HG03469 (cell line): ENCODE measurements around the gene VWA3B.
"Not testable (repeated sequence)": the region's sequence is repeated elsewhere in the genome, so short reads cannot be mapped to it uniquely, and the experiment has no call there.

Experiments used
- ATAC-seq: cut with Tn5 transposase; IDR thresholded peaks from one replicate; pipeline ENCODE4 v1.9.1; 2021; ENCODE audit warnings: mild to moderate bottlenecking, moderate library complexity, moderate number of reproducible peaks; ENCODE audit not compliant: unreplicated experiment

The VWA3B gene, protein sequence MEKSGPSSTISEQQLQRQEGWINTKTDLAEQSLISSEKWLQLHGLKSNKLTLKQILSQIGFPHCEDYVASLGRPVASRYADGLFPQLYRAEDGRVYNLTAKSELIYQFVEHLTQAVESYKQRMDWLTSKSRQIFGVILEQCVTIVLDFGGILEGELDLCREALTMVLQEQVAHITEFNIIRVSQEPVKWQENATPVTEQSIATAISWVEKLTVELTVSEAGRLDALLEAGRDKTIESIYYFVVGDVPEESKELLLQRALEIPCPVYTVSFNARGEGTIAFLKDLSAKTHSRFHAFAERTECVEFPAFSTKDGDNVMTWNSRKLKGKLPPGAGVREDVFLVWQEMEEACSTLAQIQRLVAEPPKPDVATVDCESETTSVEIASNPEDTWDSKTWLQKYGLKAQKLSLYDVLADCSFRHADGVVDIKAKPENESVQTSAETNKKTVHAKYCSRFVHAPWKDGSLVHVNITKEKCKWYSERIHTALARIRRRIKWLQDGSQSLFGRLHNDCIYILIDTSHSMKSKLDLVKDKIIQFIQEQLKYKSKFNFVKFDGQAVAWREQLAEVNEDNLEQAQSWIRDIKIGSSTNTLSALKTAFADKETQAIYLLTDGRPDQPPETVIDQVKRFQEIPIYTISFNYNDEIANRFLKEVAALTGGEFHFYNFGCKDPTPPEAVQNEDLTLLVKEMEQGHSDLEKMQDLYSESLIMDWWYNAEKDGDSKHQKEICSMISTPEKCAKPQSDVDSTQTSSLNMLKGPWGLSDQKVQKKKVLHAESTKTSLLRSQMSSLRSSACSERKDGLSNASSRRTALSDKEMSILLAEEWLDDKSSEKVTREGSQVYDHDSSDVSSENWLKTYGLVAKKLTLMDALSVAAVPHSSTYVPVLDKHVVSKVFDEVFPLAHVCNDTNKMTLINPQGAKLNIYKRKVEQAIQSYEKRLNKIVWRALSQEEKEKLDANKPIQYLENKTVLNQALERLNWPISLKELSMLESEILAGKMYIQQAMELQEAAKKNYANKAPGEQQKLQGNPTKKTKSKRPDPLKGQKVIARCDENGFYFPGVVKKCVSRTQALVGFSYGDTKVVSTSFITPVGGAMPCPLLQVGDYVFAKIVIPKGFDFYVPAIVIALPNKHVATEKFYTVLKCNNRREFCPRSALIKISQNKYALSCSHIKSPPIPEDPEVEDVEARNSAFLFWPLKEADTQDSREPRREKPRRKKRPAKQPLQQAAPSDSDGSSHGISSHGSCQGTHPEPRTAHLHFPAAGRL (N-terminal part only)

DNA sequence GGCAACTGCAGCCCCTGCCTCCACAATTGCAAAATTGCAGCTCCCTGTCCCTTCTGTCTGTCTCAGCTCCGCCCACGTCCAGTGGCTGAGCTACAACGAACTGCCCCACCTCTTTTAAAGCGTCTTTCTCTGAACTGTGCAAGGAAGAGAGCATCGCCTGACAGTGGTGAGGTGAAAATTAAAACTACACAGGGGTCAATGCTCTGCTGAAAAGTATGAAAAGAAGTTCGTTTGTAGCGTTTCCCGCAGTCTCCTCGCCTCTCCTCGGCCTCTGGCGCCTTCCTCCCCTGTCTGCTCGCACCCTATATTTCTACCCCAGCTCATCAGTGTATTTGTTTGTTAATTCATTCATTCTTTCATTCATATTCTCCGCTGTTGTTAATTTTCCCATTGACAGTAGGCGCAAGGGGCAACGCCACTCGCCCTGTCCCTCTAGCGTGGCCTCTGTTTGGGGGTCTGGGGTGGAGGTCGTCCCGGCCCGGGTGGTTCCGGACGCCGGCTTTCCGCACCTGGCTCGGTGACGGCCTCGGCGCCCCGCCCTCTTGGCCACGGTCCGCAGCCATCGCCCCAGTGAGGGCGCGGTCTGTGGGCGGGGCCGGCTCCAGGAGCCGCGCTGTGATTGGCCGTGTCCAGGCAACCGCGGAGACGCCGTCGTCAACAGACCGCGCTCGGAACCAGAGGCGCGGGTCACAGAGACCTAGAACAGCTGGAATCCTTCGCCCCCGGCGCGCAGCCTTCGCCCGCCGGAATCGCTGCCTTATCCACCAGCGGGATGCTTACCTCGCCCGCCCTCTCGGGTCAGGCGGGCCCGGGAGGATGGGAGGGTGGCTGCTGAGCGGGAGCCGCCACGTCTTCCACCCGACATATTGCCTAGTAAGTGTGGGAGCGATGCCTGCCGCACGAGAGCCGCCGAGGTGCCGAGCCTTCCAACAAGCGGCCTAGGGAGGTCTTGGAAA, at the start of gene VWA3B:
VWA3B (plus strand) TSS at position 677 of the 956 bp plus-strand sequence. CDS start 5,926 bp downstream, outside the sequence.
- ATAC-seq = peak; percentile 72

DNA sequence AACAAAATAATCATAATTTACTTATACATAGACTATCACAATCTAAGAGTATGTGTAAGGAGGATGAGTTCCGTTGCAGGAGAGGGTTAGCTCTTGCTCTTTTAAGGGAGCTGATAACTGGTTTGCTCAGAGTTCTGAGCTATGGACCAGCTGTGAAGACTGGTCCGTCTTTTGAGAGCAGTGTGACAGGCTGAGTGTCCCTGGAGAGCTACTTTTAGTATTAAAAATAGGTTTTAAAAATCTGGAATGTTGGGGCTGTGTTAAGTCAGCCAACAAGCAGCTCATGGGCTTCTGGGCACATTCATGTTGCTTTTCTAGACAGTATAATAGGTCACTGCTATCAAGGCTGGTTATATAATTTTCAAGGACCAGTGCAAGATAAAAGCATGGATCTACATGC, 49.8 kb upstream of the VWA3B start:
- ATAC-seq = no peak

DNA sequence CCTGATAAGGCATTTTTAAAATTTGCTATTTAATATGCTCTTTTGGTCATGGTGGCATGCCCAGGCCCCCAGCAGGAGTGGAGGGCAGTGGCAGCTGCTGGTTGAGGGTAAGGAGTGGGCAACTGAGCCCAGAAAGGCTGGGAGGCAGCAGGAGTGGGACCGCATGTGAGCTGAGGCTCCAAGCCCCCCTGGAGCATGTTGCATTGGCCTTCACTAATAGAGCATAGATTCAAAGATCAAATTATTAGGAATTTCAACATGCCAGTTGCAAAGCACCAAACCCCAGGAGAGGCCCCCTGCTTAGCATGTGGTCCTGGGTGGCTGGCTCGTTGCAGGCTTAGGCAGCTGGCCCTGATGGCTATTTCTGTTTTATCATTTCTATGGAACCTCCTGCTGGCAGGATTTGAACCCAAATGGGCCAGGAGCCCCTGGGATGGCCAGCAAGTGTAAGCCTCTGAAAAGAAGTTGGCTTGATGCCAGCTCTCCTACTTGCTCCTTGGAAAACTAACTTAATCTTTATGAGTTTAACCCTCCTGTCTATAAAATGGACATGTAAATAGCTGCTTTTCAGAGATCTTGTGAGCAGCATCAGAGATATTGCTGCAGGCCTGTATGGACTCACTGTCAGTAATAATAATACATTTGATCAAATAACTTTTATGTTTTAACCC, 49.2 kb upstream of the VWA3B start:
- no peak for ATAC-seq

DNA sequence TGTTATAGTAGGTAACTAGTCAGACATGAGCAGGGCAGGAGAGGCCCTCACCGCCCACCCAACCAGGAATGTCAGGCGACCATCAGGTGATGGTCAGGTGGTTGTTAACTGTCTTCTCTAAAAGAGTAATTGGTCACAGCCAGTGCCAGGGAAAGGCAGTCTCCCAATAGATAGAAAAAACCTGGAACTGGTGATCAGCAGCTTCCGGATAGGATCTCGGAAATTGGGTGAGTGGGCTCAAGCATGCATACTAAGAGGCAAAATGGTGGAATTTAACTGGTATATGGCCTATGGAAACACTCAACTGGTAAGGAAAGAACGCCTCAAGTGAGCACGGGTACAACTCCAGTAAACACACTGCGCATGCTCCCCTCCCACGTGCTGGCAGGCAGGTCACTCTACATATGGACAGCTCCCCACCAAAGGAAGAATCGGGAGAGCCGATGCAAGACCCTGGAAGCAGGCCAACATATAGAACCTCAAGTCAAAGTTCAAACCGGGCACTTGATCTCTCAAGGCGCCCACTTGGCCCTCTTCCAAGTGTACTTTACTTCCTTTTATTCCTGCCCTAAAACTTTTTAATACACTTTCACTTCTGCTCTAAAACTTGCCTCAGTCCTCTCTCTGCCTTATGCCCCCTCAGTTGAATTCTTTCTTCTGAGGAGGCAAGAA, 47.7 kb upstream of the VWA3B start:
- ATAC-seq = no peak

DNA sequence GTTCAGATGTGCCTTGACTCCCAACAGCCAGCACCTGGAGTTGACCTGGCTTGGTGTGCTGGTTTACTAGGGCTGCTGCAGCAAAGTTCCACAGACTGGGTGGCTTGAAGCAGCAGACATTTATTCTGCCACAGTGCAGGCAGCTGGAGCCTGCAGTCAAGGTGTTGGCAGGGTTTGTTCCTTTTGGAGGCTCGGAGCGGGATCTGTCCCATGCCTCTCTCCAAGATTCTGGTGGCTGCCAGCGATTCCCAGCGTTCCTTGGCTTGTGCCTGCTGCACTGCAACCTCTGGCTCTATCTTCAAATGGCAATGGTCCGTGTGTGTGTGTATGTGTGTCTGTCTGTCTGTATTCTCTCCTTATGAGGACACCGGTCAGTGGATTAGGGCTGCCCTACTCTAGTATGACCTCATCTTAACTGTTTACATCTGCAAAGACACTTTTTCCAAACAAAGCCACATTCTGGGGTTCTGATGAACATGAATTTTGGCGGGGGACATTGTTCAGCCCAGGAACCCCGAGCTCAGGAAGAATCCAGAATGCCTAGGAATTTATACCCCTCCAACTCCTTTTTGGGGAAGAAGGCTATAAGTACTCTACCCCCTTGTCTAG, 46.5 kb upstream of the VWA3B start:
- ATAC-seq = no peak

DNA sequence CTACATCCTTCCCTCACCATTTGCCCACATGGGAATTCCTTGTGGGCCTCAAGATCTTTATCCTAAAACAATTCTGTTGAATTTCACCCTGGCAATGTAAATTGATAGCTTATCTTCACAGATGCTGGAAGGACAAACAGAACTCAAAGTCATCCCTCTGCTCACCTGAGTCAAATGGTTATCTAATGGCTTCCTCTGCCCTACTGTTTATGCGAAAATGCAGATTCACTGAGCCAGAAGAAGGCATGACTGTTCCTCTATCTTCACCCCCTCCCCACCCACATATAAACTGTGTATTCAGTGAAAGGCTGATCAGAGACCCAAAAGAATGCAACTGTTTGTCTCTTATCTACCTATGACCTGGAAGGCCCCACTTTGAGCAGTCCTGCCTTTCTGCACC, 43.9 kb upstream of the VWA3B start:
- ATAC-seq = no peak

DNA sequence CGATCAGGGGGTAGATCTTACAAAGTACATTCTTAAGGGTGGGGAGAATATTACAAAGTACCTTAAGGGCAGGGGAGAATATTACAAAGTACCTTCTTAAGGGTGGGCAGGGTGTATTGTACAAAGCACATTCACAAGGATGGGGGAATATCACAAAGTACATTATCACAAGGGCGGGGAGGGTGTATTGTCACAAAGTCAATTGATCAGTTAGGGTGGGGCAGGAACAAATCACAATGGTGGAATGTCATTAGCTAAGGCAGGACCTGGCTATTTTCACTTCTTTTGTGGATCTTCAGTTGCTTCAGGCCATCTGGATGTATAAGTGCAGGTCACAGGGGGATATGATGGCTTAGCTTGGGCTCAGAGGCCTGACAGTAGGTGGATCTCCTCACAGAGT, 42.2 kb upstream of the VWA3B start:
- ATAC-seq = not testable (repeated sequence)

DNA sequence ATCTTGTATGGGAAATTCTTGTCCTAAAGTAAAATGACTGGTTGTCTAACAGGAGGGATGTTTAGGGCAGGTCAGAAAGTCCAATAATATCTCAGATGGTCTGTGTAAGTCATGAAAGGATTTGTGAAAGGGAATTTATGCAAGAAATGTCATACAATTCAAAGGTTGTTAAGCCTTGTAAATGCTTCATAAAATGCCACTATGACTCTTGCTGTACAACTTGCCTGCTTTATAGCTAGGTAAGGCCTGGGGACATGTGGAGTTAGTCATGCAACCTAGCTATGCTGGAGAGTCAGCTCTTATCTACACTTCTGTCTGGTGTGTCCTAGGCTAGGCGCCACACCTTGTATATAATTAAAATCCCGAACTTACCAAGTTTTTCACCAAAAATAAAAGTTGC, 36.9 kb upstream of the VWA3B start:
- ATAC-seq = no peak

DNA sequence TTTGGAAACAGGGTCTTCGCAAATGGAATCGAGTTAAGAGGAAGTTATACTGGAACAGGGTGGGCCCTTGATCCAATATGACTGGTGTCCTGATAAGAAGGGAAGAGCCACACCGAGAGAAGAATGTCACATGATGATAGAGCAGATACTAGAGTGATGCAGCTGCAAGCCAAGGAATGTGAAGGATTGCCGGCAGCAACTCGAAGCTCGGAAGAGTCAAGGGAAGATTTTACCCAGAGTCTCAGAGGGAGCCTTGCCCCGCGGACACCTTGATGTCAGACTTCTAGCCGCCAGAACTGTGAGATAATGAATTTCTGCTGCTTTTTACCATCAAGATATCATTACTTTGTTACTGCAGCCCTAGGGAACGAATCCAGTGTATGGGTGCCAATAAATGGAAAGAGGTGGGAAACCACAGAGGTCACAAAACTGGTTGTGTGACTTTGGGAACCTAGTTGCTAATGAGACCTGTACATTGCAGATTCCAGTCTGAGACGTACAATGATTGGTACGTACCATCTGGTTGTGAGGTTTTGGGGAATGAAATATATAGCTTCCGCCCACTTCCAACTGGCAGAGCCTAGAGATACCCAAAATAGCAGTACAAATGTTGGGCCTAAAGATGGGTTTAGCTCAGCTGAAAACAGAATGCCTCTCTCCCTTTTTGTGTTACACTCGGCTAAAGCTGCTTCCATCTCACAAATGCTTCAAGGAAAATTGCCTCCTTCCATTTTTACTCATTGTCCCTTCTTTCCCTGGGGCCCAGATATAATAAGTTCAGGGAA, 28.6 kb upstream of the VWA3B start:
- no peak for ATAC-seq

DNA sequence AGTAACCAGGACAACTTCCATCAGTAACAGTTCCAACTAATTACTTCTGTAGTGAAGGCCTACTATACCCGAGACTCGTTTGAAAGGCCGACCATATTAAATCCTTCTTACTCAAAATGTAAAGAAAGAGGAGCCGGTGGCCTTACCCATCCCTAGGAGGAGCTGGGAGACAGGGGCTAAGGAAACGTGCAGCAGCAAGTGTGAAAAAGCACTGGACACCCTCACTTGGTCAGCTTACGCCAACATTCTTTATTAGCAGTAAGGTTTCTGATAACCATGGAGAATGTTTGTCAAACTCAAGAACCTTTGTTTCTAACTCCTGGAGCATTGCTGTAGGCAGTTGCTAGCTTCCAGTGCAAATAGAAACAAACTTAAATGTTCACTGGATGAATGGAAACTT, 26.7 kb upstream of the VWA3B start:
- ATAC-seq = no peak

DNA sequence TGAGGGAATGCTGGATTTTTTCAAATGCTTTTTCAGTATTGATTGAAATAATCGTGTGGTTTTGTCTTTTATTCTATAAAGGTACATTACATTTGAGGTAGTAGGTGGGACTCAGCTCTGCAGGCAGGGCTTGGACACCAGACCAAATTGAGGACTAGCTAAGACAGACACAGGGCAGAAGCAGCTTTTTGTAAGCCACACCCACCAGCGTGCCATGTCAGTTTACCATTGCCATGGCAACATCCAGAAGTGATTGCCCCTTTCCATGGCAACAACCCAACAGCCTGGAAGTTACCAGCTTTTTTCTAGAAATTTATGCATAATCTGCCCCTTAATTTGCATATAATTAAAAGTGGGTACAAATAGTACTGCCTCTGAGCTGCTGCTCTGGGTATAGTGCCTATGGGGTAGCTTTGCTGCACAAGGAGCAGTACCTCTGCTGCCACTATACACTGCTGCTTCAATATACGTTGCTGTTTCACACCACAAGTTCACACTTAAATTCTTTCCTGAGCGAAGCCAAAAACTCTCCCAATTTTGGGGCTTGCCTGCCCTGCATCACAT, 23.6 kb upstream of the VWA3B start:
- ATAC-seq = no peak

DNA sequence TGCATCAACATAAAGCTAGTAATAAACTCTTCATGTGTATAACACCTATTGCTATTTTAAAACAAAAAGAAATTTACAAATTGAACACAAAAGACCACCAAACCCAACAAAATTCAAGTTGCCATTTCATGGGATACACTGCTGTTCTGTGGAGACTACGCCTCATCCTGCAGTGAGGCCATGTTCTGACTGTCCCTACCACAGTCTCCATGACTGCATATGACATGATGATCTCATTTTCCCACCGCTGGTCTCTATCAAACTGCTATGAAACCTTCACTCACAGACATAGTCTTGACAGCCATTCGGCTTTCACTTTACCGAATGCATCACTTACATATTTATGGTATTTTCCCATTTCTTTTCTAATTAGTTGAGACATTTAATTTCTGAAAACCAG, 21.2 kb upstream of the VWA3B start:
- no peak for ATAC-seq

DNA sequence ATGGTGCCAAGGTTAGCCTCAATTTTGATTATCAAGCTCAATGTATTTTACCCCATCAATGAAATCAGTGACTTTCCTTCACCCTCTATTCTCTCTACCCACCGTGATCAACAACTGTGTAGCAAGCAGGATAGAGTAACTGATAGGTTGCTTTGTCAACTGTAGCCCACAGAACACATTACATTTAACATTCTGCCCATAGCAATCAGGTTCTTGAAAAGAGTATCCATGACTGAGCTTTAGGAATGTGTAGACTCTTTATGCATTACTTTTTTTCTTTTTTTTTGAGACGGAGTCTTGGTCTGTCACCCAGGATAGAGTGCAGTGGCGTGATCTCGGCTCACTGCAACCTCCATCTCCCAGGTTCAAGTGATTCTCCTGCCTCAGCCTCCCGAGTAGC, 19.8 kb upstream of the VWA3B start:
- no peak for ATAC-seq

DNA sequence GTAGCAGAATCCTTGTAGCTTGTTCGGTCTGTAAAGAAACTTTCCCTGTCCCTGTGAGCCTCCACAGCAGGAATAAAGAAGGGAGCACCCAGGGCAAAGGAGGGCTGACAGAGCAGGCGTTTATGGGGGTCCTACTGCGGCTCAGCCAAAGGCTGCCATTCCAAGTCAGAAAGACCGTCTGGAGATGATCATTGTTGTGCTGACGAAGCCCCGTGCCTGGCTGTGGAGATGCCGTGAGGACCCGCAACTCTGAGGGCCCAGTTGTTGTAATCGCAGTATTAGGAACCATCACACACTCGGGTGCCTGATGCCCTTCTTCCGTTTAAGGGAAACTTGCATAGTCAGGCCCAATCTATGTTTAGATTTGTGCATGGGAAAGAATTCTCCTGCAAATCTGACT, 16.9 kb upstream of the VWA3B start:
- ATAC-seq = no peak

DNA sequence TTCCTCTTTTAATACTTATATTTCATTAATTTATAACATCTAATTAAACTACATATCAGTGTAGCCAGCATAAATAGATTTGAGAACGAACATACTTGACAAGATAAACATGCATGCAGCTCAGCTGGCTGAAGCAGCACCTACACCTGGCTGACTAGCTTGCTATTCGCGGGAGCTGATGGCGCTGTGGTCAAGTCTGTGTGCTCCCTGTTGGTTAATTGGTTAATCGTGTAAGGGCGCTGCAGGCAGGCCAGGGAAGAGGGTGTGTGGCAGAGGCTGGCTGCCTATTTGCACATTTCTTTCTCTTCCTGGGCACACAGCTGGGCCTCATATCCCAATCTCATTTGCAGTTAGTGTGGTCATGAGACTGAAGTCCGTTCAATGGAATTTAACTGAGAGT, 14.5 kb upstream of the VWA3B start:
- ATAC-seq = no peak

DNA sequence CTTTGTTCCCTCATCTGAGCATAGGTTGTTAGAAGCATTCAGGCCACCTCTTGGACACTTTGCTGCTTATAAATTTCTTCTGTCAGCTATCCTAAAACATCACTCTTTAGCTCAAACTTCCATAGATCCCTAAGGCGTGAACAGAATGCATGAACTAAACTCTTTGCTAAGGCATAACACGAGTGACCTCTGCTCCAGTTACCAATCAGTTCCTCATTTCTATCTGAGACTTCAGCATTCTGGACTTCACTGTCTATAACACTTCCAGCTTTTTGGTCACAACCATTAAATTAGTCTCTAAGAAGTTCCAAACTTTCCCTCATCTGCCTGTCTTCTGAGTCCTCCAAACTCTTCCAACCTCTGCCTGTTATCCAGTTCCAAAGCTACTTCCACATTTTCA, 8.3 kb upstream of the VWA3B start:
- no peak for ATAC-seq

DNA sequence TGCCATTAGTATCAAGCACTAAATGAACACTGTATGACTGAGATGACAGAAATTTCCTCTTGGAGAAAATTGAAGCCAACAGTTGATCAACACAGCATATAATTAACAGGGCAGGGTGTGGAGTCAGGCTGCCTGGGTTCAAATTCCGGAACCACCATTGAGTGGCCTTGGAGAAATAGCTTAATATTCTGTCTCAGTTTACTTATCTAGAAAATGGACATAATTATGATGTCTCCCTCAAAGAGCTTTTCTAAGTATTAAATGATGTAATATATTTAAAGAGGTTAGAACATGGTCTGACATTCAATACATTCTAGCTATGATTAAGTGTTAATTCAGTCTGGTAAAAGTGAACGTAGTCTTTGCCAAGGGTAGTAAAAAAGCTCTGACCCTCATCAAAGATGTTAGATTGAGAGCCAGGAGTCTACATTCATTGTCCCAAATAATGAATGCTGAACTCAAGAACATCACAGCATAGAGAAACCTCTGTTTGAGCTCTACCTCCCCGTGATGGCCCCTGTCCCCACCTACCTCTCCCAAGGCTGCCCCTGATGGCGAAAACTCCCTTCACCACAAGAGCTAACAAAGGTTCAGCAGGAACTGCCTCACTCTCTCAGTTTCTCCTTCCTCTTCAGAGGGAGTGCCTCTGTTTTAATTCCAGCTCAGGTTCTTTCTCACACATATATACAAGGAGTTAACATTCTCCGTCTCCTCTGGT, 2.7 kb upstream of the VWA3B start:
- ATAC-seq = no peak
